GM21528 (cell line): ENCODE measurements around the gene GPBP1.

Experiments
- ATAC-seq: cut with Tn5 transposase; IDR thresholded peaks from one replicate; pipeline ENCODE4 v1.9.1; 2021; ENCODE audit warnings: mild to moderate bottlenecking, moderate library complexity; ENCODE audit not compliant: unreplicated experiment, low FRiP score

GPBP1 gene

GRCh38 chr5:57209316-57210040, 35.6 kb downstream of the GPBP1 start:
- no peak for ATAC-seq

DNA sequence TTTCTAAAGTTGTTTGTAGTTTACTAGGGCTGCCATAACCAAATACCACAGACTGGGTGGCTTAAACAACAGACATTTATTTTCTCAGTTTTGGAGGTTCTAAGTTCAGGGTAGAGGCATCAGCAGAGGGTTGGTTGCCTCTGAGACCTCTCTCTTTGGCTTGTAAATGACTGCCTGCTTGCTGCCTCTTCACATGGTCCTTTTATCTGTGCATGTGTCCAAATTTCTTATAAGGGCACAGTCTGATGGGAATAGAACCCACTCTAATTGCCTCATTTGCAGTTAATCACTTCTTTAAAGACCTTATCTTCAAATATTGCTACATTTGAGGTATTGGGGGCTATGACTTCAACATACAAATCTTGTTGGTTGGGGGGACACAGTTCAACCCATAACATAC, 36.8 kb downstream of the GPBP1 start:
- ATAC-seq = no peak

- no peak for ATAC-seq
Measured at GRCh38 chr5:57211039-57211438, 37.2 kb downstream of the GPBP1 start.

GRCh38 chr5:57215629-57216195, 41.9 kb downstream of the GPBP1 start:
- ATAC-seq = no peak

- no peak for ATAC-seq
Measured at GRCh38 chr5:57216714-57217113, 42.9 kb downstream of the GPBP1 start.

- no peak for ATAC-seq
Measured at GRCh38 chr5:57219386-57219785, 45.5 kb downstream of the GPBP1 start.

DNA sequence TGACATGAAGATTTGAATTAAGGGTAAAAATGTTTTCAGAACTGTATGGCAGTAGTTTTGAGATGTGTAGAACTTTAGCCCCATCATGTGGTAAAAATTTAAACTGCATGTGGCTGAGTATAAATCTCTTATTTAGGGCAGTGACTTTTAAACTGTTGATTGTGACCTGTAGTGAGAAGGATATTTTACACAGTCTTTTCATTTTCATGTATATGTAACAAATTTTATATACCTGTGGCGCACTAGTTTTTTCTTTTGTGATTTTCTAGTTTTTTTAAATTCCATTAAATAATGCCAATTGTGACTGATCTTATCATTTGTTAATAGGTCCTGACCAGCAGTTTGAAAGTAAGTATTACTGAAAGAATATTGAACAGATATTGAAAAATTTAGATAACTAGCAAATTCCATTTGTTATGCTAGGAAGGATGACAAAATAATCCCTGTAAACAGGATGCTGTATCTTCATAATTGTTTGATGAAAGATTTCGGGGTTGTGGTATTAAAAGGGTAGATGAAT, 47.2 kb downstream of the GPBP1 start:
- no peak for ATAC-seq

GRCh38 chr5:57225553-57225952, 51.7 kb downstream of the GPBP1 start:
- ATAC-seq = no peak

GRCh38 chr5:57229313-57229712, 55.5 kb downstream of the GPBP1 start:
- no peak for ATAC-seq

DNA sequence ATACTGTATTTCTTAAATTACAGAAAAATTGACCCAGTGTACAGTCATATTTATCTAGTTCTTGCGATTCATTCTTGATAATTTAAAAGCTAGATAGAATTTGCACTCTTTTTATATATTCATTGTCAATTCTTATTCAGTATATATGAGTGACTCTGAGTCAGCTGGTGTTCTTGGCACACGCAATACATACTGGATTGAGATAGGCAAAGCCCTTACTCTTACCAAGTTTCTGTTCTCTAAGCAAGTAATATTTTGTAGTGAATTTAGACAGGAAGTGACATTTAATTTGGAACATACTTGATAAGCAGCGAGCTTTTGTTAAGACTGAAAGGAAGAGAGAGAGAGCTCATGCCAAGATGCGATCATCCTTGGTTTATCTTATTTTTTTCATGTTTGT, 57.7 kb downstream of the GPBP1 start:
- ATAC-seq = no peak

GRCh38 chr5:57232293-57233033, 58.6 kb downstream of the GPBP1 start:
- no peak for ATAC-seq

DNA sequence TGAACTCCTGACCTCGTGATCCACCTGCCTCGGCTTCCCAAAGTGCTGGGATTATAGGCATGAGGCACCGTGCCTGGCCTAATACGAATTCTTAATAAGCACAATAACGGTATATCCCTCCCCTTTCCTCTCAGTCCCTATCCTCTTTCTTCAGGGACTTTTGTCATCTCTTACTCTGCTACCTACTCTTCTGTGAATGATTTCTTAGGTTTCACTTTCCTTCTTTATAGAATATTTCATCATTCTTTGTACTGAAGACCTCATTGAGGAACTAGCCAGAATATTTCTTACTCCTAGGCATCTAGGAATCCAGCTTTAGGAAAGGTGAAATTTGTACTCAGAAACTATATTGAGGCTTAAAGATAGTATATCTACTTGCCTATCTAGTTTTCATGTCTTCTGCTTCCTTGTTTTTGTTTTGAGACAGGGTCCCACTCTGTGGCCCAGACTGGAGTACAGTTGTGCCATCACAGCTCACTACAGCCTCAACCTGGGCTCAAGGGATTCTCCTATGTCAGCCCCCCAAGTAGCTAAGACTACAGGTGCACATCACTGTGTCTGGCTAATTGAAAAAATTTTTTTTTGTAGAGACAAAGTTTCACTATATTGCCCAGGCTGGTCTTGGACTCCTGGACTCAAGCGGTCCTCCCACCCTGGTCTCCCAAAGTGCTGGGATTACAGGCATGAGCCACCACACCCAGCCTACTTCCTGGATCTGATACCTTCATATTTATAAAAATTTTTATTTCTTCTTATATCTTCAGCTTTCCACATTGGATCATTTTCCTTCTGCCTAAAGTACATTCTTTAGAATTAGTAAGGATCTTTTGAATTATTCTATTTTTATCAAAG, 69.7 kb downstream of the GPBP1 start:
- no peak for ATAC-seq

DNA sequence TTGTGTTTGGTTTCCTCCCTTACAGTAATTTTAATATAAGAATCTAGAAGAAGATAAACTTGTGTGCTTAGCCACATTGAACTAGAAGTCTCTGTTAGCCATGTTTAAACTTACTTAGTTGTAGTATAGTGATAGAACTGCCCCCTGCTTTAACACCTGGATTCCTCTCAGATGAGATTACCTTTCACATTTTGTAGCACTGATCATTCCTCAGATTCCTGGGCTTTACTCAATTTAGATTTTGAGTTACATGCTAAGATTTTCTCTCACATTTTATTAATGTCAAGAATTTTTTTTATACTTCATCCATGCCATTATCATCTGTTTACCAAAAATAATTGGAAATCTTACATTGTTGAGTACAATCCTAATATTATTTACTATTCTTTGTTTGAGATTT, 70.5 kb downstream of the GPBP1 start:
- ATAC-seq = no peak

GRCh38 chr5:57246426-57246825, 72.6 kb downstream of the GPBP1 start:
- no peak for ATAC-seq

GRCh38 chr5:57247765-57248164, 73.9 kb downstream of the GPBP1 start:
- ATAC-seq = no peak

DNA sequence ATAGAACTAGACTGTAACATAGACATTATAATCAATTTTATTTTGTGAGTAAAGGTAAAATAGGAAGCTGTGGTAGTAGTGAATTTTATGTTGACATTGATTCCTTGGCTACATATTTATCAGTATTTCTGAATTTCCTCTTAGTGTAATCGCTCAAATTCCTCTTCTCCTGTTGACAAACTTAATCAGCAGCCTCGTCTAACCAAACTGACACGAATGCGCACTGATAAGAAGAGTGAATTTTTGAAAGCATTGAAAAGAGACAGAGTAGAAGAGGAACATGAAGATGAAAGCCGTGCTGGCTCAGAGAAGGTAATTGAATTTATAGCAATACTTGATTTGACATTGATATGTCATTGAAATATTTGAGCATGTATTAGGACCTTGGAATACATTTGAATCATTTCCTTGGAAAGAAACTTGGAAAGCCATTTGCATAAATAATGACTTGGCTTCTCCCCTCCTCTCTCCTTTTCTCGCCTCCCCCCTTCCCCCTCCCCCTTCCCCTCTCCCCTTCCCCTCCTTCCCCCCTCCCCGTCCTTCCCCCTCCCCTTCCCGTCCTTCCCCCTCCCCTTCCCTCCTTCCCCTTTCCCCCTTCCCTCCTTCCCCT, 75.5 kb downstream of the GPBP1 start:
- ATAC-seq = no peak

GRCh38 chr5:57258052-57258451, 84.2 kb downstream of the GPBP1 start:
- ATAC-seq = no peak

DNA sequence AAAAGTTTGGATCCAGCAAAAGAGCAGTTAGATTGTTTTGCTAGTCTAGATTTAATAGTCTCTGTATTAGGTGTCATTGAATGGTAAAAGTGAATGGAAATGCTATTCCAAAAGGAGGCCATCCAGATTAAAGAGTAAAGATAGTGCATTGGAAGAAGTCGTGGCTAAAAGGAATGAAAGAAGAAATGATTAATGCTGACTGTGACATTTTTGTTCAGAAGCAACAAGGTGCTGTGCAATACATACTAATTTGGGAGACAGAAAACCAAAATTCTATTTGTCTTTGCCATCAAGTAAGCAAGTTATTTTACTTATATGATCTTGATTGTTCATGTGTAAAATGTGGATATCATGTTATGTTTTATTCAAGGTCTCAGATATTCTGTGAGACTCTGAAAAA, 85.1 kb downstream of the GPBP1 start:
- no peak for ATAC-seq

DNA sequence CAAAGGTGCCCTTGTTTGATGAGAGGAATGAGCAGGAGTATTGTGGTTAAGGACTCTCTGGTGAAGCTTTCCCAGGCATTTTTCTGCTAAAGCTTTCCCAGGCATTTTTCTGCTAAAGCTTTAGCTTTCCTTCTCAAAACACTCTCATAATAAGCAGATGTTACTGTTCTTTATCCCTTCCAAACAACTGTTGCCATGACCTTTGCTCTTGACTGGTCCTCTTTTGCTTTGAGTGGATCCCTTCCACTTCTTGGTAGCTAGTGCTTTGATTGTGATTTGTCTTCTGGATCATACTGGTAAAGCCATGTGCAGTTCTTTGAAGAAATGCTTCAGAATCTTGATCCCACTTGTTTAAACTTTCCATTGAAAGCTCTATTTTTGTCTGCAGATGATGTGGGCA, 85.8 kb downstream of the GPBP1 start:
- ATAC-seq = no peak

- ATAC-seq = no peak
Measured at GRCh38 chr5:57262541-57262940, 88.7 kb downstream of the GPBP1 start.
